ENCODE measurements around the gene PLCD1.

DNA sequence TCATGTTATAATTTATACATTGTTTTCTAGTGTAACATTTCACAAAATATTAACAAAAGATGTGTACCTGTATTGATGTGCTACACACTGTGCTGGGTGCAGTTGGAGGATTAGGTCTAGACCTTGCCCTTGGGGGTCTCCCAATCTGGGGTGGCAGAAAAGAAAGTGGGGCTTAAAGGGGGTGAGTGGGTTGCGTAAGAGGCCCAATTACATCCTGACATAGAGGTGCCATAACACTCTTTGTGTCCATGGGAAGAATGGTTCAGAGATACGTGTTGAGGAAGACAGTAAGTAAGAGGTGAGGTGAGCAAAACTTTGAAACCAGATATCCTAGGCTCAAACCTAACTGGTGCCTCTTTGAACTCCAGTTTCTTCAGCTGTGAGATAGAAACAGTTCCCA is 40.6 kb upstream of the PLCD1 start:
- TF ChIP-seq, protein P1, sequence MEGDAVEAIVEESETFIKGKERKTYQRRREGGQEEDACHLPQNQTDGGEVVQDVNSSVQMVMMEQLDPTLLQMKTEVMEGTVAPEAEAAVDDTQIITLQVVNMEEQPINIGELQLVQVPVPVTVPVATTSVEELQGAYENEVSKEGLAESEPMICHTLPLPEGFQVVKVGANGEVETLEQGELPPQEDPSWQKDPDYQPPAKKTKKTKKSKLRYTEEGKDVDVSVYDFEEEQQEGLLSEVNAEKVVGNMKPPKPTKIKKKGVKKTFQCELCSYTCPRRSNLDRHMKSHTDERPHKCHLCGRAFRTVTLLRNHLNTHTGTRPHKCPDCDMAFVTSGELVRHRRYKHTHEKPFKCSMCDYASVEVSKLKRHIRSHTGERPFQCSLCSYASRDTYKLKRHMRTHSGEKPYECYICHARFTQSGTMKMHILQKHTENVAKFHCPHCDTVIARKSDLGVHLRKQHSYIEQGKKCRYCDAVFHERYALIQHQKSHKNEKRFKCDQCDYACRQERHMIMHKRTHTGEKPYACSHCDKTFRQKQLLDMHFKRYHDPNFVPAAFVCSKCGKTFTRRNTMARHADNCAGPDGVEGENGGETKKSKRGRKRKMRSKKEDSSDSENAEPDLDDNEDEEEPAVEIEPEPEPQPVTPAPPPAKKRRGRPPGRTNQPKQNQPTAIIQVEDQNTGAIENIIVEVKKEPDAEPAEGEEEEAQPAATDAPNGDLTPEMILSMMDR (IDR thresholded peaks at IDR 0.05) = no peak
- TF ChIP-seq EP300 (IDR thresholded peaks at IDR 0.05) = no peak
